ENCODE results near the gene RPS6KA2.
"Not testable (repeated sequence)": the region's sequence is repeated elsewhere in the genome, so short reads cannot be mapped to it uniquely, and the experiment has no call there.

RPS6KA2 gene

DNA sequence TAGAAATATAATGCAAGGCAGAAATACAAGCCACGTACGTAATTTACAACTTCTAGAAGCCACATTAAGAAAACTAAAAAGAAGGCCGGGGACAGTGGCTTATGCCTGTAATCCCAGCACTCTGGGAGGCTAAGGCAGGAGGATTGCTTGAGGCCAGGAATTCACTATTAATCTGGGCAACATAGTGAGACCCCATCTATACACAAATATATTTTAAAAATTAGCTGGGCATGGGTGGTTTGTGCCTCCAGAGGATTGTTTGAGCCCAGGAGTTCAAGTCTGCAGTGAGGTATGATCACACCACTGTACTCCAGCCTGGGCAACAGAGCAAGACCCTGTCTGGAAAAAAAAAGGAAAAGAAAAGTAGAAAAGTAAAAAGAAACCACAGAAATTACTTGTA is 256.6 kb downstream of the RPS6KA2 start:
- DNase-seq (ENCODE audit: low read depth), result no peak

DNA sequence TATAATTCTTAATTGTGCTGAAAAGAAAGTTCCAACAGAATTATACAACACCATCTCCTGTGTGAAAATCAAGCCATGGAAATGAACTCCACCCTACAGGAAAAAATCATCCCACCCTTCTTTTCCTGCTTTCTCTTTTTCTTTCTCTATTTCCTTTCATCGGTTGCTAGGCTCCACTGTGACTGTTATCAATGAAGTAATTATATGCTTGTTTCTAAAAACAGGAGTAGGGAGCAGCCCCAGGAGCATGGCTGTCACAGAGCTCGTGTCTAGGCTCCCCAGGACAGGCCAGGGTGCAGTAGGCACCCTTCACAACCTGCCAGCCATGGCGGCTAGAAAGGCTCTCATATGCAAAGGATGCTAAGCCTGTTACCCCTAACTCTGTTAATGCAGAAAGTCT is 257.3 kb downstream of the RPS6KA2 start:
- DNase-seq (ENCODE audit: low read depth), result no peak

DNA sequence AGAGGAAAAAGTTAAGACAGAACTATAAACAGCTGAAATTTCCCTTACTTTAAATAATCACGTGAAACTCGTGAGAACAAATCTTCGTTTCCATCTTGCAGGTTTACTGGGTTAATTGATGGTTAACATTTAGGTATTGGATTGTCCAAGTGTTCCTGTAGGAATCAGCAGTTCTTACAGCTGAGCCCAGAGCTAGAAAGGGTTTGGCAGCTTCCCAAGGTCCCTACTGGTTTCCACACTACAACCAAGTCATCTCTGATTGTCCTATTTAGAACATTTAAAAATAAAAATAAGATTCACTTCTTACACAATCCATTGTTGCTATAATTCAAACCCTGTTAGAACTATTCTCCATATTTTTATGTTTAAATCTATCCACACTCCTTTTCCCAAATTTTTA is 260.1 kb downstream of the RPS6KA2 start:
- no peak for DNase-seq (ENCODE audit: low read depth)

DNA sequence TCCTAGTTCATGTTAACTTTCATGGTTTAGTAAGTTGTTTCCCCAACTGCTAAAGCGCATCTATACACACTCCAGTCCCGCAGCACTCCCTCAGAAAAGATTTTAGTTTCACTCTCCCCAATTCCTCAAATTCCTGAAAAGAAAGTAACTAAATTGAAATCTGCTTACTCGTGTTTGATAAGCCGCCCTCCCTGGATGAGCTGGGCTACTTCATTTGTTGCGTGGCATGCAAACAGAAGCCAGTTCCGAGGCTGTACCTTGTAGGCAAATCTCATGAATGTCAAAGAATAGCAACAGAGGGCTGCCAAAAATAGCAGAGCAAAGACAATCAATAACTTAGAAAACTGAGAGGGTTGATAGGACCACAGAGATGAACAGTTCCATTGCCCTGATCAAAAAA is 261.2 kb downstream of the RPS6KA2 start:
- DNase-seq (ENCODE audit: low read depth), result no peak

DNA sequence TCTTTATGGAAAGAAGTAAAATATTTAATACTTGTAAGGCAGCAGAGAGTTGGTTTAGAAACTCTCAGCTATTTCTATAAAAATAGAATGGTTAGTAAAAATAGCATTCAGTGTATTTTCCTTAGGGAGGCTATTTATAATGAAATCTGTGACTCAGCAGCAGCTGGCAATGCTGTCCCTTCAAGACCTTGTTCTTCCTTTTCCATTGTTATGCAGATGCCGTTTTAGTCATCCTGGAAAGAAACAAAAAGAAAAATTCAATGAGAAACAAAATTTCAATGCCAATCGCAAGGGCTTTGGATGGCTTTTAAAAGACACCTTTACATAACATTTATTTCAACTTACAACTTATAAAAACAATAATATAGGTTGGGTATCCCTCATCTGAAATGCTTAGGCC is 261.8 kb downstream of the RPS6KA2 start:
- no peak for DNase-seq (ENCODE audit: low read depth)

DNA sequence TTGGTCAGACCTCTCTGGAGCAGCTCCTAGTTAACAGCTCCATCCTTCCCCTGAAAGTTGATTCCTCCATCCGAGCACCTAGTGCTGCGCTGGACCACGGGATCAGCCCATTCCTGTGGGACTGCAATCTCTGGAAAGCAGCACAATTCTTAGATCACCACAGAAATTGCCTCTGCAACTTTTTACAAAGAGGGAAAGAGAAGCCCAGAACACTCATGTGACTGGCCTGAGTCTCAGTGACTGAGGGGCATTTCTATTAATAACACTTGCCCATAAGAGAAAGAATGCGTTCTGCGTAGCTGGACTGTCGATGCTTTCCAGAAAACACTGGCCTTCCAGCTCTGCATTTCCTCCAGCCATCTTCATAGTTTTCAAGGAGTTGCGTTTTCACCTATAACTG is 262.6 kb downstream of the RPS6KA2 start:
- DNase-seq (ENCODE audit: low read depth), result no peak

DNA sequence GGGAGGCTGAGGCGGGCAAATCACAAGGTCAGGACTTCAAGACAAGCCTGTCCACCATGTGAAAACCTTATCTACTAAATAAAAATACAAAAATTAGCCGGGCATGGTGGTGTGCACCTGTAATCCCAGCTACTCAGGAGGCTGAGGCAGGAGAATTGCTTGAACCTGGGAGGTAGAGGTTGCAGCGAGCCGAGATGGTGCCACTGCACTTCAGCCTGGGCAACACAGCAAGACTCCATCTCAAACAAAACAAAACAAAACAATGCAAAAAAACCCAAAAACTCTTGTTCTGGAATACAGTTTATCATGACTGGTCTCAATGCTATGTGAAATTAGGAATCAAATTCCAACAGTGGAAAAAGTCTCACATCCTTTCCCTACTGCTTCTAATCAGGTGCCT is 264.6 kb downstream of the RPS6KA2 start:
- DNase-seq (ENCODE audit: low read depth), result not testable (repeated sequence)

DNA sequence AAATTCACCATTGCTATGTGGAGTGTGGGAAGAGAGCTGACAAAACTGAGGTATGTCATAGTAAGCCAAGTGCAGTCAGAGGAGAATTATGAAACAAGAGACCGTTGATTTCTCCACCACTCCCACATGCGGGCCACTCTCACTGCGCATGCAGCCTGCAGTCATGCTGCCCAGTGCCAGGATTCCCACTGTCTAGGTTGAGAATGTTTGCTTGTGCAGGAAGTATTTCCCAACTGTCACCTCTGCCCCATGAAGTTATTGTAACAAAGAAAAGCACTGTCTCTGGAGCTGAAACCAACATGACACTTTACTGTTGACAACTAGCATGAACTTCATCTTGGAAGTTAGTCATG is 266.0 kb downstream of the RPS6KA2 start:
- DNase-seq (ENCODE audit: low read depth), result no peak

DNA sequence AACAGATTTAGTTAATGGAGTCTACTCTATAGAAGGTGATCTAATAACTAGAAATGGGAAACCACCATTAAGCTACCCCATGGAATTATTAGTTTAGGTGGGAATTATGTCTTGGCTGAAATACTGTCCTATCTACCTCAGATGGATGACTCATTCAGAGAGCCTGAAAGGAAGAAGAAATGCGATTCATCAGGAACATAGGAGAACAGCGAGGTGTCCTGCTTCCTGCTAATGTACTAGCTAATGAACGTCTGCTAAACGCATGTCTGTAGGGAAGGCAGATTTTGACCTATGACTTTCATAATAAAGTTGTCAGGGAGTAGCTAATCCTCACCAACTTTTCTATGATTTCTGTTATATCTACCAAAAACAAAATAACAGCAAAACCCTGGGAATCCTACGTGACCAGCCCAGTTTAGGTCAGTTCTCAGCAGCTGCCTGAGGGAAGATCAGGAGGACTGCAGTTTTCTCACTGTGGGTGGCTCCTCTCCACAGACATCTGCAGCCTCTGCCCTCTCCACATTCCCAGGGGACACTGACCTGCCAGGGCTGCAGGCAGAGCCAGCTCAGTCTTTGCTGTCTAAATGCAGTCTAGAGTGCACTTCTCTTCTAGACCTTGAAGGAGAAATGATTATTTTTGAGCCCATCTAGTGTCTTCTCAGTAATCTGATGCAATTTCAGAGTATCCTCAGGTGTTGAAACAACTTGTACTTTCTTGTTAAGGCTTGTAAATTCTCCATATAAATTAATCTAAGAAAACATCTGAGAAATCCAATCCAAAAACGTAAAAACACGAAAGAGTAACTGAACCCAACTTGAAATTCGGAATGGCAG is 266.6 kb downstream of the RPS6KA2 start:
- DNase-seq (ENCODE audit: low read depth), result no peak

All from stimulated activated CD8-positive, alpha-beta memory T cell treated with anti-CD3 and anti-CD28 coated beads, Interleukin-15, amount 100 ng/mL, for 24 hours (primary cell).